Measurements from ENCODE around the gene PRSS53.

Gene PRSS53

GRCh38 chr16:31043352-31043751, 45.4 kb downstream of the PRSS53 start:
- no peaks in the 10 kb centered on the region for H3K4me1 ChIP-seq (ENCODE audit: control insufficient read depth, low read depth, low read length)
- H3K18ac ChIP-seq (ENCODE audit: low read length) = no peak overlapping the region
- no peak overlapping the region for H3K4me2 ChIP-seq (ENCODE audit: low read length)
- DNase-seq = no peak
- H3K9ac ChIP-seq (ENCODE audit: low read length) = no peak overlapping the region
- no peak overlapping the region for H2BK120ac ChIP-seq (ENCODE audit: low read depth, low read length)
- no CpG with 5 or more reads among the region's 1 CpG for WGBS (ENCODE audit: extremely low coverage, insufficient coverage, low lambda C conversion rate)
- no peak overlapping the region for H2AK5ac ChIP-seq (ENCODE audit: low read length)
- no peaks in the 10 kb centered on the region for H3K79me2 ChIP-seq (ENCODE audit: control insufficient read depth, insufficient read depth, low read length)
- no peak overlapping the region for H3K56ac ChIP-seq (ENCODE audit: low read length)
- H3K23ac ChIP-seq (ENCODE audit: low read length) = no peak overlapping the region
- H3K27me3 ChIP-seq (ENCODE audit: insufficient read depth, low read length, poor library complexity) = no peaks in the 10 kb centered on the region
- H3K79me1 ChIP-seq (ENCODE audit: low read length) = no peaks in the 10 kb centered on the region
- no peak overlapping the region for H4K5ac ChIP-seq (ENCODE audit: low read length)
- no peaks in the 10 kb centered on the region for H3K36me3 ChIP-seq (ENCODE audit: control insufficient read depth, insufficient read depth, low read length)
- H3K4ac ChIP-seq (ENCODE audit: low read depth, low read length) = no peak overlapping the region
- H3K4me3 ChIP-seq (ENCODE audit: low read length) = no peak overlapping the region
- H3K27ac ChIP-seq (ENCODE audit: low read depth, low read length) = no peak overlapping the region
- no peak overlapping the region for H2BK15ac ChIP-seq (replicated peaks; ENCODE audit: low read depth)
- H4K8ac ChIP-seq (ENCODE audit: low read depth, low read length) = no peak overlapping the region
- H2BK5ac ChIP-seq (ENCODE audit: low read length) = no peak overlapping the region

DNA sequence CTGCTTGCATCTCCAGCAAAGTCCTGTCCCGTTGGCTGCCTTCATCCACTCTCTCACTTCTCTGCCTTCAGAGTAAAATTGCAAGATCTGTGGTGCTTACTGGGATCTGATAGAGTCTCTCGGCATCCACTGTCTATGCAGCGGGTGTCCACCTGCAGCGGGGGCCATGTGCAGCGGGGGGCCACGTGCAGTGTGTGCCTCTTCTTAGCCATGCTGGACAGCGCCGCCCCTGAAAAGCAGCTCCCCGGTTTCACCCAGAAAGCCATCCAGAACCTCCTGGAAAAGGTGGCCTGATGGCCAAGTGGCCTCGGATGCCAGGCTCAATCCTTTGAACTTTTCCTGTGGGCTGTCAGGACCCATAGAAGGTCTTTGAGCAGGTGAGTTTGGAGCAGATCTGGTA, 45.9 kb downstream of the PRSS53 start:
- H3K23ac ChIP-seq (ENCODE audit: low read length) = no peak overlapping the region
- no peak overlapping the region for H2BK5ac ChIP-seq (ENCODE audit: low read length)
- no peak overlapping the region for H3K27ac ChIP-seq (ENCODE audit: low read depth, low read length)
- H3K79me2 ChIP-seq (ENCODE audit: control insufficient read depth, insufficient read depth, low read length) = no peaks in the 10 kb centered on the region
- no peak overlapping the region for H3K4ac ChIP-seq (ENCODE audit: low read depth, low read length)
- no peak overlapping the region for H3K18ac ChIP-seq (ENCODE audit: low read length)
- no CpG with 5 or more reads among the region's 10 CpGs for whole genome bisulfite sequencing (ENCODE audit: extremely low coverage, insufficient coverage, low lambda C conversion rate)
- H4K5ac ChIP-seq (ENCODE audit: low read length) = no peak overlapping the region
- H2BK15ac ChIP-seq (replicated peaks; ENCODE audit: low read depth) = no peak overlapping the region
- no peak overlapping the region for H2AK5ac ChIP-seq (ENCODE audit: low read length)
- peaks cover 1% of the 10 kb centered on the region for H3K36me3 ChIP-seq (ENCODE audit: control insufficient read depth, insufficient read depth, low read length)
- H3K4me1 ChIP-seq (ENCODE audit: control insufficient read depth, low read depth, low read length) = no peaks in the 10 kb centered on the region
- H3K79me1 ChIP-seq (ENCODE audit: low read length) = no peaks in the 10 kb centered on the region
- H2BK120ac ChIP-seq (ENCODE audit: low read depth, low read length) = no peak overlapping the region
- no peaks in the 10 kb centered on the region for H3K27me3 ChIP-seq (ENCODE audit: insufficient read depth, low read length, poor library complexity)
- H3K4me2 ChIP-seq (ENCODE audit: low read length) = no peak overlapping the region
- no peak for DNase-seq
- H4K8ac ChIP-seq (ENCODE audit: low read depth, low read length) = no peak overlapping the region
- no peak overlapping the region for H3K4me3 ChIP-seq (ENCODE audit: low read length)
- H3K56ac ChIP-seq (ENCODE audit: low read length) = peak overlapping the region; percentile 25
- H3K9ac ChIP-seq (ENCODE audit: low read length) = peak overlapping the region; percentile 32

DNA sequence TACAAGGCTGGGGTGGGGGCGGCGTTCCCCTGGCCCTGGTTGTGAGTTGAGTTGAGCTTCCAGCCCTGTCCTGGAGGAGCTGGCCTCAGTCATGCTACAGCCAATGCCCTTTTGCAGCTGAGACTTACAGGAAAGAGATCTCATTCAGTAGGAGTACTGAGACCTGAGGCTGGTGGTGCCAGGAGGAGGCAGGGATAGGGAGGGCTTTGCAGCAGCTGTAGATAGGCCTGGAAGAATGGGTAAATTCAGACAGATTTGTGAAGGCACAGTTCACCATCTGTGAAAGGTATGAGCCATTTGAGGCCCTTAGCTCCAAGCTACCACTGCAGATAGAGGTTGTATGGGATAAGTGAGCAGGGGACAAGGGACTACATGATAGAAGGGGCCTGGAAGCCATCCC, 49.8 kb downstream of the PRSS53 start:
- Histone ChIP-seq H2BK15ac (replicated peaks; ENCODE audit: low read depth) (no peak overlapping the region), H3K4me2 (ENCODE audit: low read length) (no peak overlapping the region), H3K4me1 (ENCODE audit: control insufficient read depth, low read depth, low read length) (no peaks in the 10 kb centered on the region), H4K8ac (ENCODE audit: low read depth, low read length) (no peak overlapping the region), H2BK120ac (ENCODE audit: low read depth, low read length) (no peak overlapping the region), H3K23ac (ENCODE audit: low read length) (no peak overlapping the region), H3K4ac (ENCODE audit: low read depth, low read length) (no peak overlapping the region), H3K27ac (ENCODE audit: low read depth, low read length) (no peak overlapping the region), H4K5ac (ENCODE audit: low read length) (no peak overlapping the region), H3K79me1 (ENCODE audit: low read length) (peaks cover 1% of the 10 kb centered on the region), H3K36me3 (ENCODE audit: control insufficient read depth, insufficient read depth, low read length) (peaks cover 2% of the 10 kb centered on the region), H3K9ac (ENCODE audit: low read length) (no peak overlapping the region), H3K56ac (ENCODE audit: low read length) (no peak overlapping the region), H3K4me3 (ENCODE audit: low read length) (no peak overlapping the region), H3K27me3 (ENCODE audit: insufficient read depth, low read length, poor library complexity) (no peaks in the 10 kb centered on the region), H3K79me2 (ENCODE audit: control insufficient read depth, insufficient read depth, low read length) (no peaks in the 10 kb centered on the region), H2AK5ac (ENCODE audit: low read length) (no peak overlapping the region), H2BK5ac (ENCODE audit: low read length) (no peak overlapping the region), H3K18ac (ENCODE audit: low read length) (no peak overlapping the region)
- no CpG with 5 or more reads among the region's 2 CpGs for WGBS (ENCODE audit: extremely low coverage, insufficient coverage, low lambda C conversion rate)
- no peak for DNase-seq

- no peak overlapping the region for H2BK15ac ChIP-seq (replicated peaks; ENCODE audit: low read depth)
- H2BK120ac ChIP-seq (ENCODE audit: low read depth, low read length) = no peak overlapping the region
- H2AK5ac ChIP-seq (ENCODE audit: low read length) = no peak overlapping the region
- H3K4me3 ChIP-seq (ENCODE audit: low read length) = no peak overlapping the region
- H3K27ac ChIP-seq (ENCODE audit: low read depth, low read length) = no peak overlapping the region
- H4K5ac ChIP-seq (ENCODE audit: low read length) = no peak overlapping the region
- no peak overlapping the region for H3K18ac ChIP-seq (ENCODE audit: low read length)
- no peak overlapping the region for H3K56ac ChIP-seq (ENCODE audit: low read length)
- H3K79me2 ChIP-seq (ENCODE audit: control insufficient read depth, insufficient read depth, low read length) = no peaks in the 10 kb centered on the region
- peaks cover 2% of the 10 kb centered on the region for H3K36me3 ChIP-seq (ENCODE audit: control insufficient read depth, insufficient read depth, low read length)
- H3K4me1 ChIP-seq (ENCODE audit: control insufficient read depth, low read depth, low read length) = no peaks in the 10 kb centered on the region
- no peak overlapping the region for H3K23ac ChIP-seq (ENCODE audit: low read length)
- no peak overlapping the region for H3K4ac ChIP-seq (ENCODE audit: low read depth, low read length)
- H4K8ac ChIP-seq (ENCODE audit: low read depth, low read length) = no peak overlapping the region
- peaks cover 1% of the 10 kb centered on the region for H3K79me1 ChIP-seq (ENCODE audit: low read length)
- H3K4me2 ChIP-seq (ENCODE audit: low read length) = no peak overlapping the region
- no peaks in the 10 kb centered on the region for H3K27me3 ChIP-seq (ENCODE audit: insufficient read depth, low read length, poor library complexity)
- WGBS (ENCODE audit: extremely low coverage, insufficient coverage, low lambda C conversion rate) = no CpG with 5 or more reads among the region's 2 CpGs
- H2BK5ac ChIP-seq (ENCODE audit: low read length) = no peak overlapping the region
- H3K9ac ChIP-seq (ENCODE audit: low read length) = no peak overlapping the region
- DNase-seq = no peak
These were observed 52.1 kb downstream of the PRSS53 start for GRCh38 chr16:31036691-31037090.

DNA sequence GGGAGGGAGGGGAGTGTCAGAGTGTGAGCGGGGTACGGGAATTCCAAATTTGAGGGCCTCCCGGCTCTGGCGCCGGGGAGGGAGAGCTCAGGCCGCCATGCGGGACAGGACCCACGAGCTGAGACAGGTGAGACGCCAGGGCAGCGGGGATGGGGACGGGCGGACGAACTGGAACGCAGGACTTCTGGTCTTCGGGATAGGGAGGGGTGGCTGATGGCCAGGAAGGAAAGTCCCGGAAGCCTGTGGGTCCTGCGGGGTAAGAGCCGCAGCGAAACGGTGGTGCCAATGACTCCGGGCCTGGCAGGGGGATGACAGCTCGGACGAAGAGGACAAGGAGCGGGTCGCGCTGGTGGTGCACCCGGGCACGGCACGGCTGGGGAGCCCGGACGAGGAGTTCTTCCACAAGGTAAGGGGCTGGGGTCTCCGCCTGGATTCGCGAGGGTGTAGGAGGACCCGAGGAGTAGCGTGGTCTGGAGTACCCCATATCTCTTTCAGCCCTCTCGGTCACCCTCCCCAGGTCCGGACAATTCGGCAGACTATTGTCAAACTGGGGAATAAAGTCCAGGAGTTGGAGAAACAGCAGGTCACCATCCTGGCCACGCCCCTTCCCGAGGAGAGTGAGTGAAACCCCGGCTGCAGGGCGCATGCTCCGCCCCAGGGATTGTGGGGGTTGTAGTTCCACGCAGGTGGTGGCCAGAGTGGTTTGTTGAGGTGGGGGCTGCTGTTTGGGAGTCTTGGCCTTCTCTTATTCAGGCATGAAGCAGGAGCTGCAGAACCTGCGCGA, 54.8 kb downstream of the PRSS53 start:
- Histone ChIP-seq H3K27me3 (ENCODE audit: insufficient read depth, low read length, poor library complexity) (no peaks in the 10 kb centered on the region), H3K79me2 (ENCODE audit: control insufficient read depth, insufficient read depth, low read length) (no peaks in the 10 kb centered on the region), H3K4me3 (ENCODE audit: low read length) (peak overlapping the region; percentile 84), H3K4me2 (ENCODE audit: low read length) (peak overlapping the region; percentile 96), H3K4ac (ENCODE audit: low read depth, low read length) (no peak overlapping the region), H2BK15ac (replicated peaks; ENCODE audit: low read depth) (no peak overlapping the region), H3K79me1 (ENCODE audit: low read length) (peaks cover 1% of the 10 kb centered on the region), H3K56ac (ENCODE audit: low read length) (peak overlapping the region; percentile 74), H2BK120ac (ENCODE audit: low read depth, low read length) (no peak overlapping the region), H4K8ac (ENCODE audit: low read depth, low read length) (no peak overlapping the region), H3K18ac (ENCODE audit: low read length) (no peak overlapping the region), H2AK5ac (ENCODE audit: low read length) (no peak overlapping the region), H3K23ac (ENCODE audit: low read length) (no peak overlapping the region), H4K5ac (ENCODE audit: low read length) (no peak overlapping the region), H3K36me3 (ENCODE audit: control insufficient read depth, insufficient read depth, low read length) (peaks cover 2% of the 10 kb centered on the region), H3K4me1 (ENCODE audit: control insufficient read depth, low read depth, low read length) (no peaks in the 10 kb centered on the region), H2BK5ac (ENCODE audit: low read length) (no peak overlapping the region), H3K27ac (ENCODE audit: low read depth, low read length) (no peak overlapping the region), H3K9ac (ENCODE audit: low read length) (peak overlapping the region; percentile 70)
- WGBS (ENCODE audit: extremely low coverage, insufficient coverage, low lambda C conversion rate) = no CpG with 5 or more reads among the region's 47 CpGs
- peak; percentile 87 for DNase-seq

Data from mesendoderm (in vitro differentiated cells).